Measurements from ENCODE around the gene EIF4A3.

The EIF4A3 gene

DNA sequence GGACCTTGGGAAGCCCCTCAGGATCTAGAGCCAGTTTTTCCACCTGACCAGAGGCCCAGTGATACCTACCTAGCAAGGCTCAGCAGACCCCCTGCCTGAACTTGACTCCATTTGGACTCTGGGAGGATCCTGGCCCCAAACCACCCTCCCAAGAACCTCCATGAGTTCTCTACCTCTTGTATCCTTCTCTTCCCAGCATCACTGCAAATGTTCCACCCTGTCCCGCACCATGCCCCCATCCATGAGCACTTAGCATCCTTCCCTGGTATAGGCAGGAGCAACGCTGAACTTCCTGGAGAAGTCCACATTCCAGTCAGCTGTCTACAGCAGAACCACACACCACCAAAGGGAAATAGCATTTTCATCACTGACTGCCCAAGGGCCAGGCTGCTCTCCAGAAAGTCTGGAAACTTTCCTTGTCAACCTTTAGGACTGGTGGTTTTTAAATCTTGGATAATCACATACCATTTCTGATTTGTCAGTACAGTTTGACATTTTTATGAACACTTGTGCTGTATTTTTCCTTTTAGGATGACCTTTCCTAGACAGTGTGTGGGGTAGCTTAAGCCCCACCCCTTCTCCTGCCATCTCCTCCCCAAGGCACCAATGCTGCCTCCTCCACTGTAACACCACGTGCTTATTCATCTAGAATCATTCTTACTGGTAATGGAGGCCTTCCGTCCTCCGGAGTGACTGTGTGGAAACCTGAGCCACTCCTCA is 13.9 kb downstream of the EIF4A3 start:
- DNase-seq, result no peak

DNA sequence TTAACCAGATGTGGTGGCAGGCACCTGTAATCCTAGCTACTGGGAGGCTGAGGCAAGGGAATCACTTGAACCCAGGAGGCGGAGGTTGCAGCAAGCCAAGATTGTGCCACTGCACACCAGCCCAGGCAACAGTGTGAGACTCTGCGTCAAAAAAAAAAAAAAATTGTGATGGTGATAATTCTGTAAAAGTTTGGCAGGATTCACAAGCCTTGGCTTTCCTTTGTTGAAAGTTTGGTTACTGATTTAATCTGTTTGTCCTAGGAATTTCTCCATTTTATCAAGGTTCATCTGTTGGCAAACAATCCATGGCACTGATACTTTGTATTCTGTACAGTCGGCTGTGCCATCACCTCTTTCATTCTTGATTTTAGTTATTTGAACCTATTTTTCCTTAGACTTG is 15.9 kb downstream of the EIF4A3 start:
- DNase-seq, result no peak

GRCh38 chr17:80129006-80129565 is 17.8 kb downstream of the EIF4A3 start:
- no peak for DNase-seq

GRCh38 chr17:80126449-80126715 is 20.5 kb downstream of the EIF4A3 start:
- DNase-seq, result no peak

- DNase-seq, result no peak
Observed at GRCh38 chr17:80125656-80126448, 21.1 kb downstream of the EIF4A3 start.

GRCh38 chr17:80124351-80124981 is 22.5 kb downstream of the EIF4A3 start:
- no peak for DNase-seq

- no peak for DNase-seq
Observed at GRCh38 chr17:80123791-80124190, 23.1 kb downstream of the EIF4A3 start.

DNA sequence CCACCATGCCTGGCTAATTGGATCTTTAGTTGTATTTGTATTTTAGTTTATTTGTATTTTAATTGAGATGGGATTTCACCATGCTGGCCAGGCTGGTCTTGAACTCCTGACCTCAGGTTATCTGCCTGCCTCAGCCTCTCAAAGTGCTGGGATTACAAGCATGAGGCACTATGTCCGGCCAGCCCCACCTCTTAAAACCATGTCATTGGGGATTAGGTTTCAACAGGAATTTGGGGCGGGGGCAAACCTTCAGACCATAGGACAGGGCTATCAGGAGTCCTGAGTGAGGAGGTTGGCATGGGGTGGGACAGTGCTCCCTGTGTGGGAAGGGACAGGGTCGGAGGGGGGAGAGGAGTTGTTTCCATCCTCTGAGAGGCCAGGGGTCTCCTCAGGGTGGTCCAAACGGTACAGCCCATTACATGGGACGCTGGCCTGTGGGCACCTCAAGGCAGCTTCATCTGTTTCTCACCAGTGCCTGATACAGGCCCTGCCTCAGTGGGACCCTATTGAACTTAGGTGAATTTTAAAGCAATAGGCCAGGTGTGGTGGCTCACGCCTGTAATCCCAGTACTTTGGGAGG is 23.9 kb downstream of the EIF4A3 start:
- no peak for DNase-seq

DNA sequence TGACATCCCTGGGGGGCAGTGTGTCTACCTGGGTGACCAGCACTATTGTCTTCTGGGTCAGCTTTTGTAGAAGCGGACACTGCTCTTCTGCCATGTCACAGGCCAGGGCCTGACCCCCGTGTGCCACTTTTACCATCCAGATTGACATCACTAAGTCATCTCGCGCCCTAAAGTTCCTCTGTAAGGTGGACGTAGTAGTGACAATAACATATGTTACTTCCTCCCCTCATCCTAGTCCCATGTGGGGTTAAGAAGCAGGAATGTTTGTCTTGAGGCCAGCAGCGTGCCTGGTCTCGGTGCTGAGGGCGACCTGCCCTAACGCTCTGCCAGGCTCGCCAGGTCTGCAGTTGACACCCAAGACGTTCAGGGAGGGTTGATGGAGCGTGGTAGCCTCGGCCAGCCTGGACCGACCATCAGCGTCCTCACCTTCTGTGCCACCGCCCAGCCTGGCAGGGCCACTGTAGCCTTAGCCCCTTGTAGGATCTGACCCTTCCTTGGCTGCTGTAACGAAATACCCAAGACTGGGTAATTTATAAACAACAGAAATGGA is 24.8 kb downstream of the EIF4A3 start:
- DNase-seq, result no peak

- no peak for DNase-seq
Observed at GRCh38 chr17:80119839-80120238, 27.1 kb downstream of the EIF4A3 start.

GRCh38 chr17:80119271-80119791 is 27.6 kb downstream of the EIF4A3 start:
- no peak for DNase-seq

- no peak for DNase-seq
Observed at GRCh38 chr17:80118601-80119270, 28.2 kb downstream of the EIF4A3 start.

DNA sequence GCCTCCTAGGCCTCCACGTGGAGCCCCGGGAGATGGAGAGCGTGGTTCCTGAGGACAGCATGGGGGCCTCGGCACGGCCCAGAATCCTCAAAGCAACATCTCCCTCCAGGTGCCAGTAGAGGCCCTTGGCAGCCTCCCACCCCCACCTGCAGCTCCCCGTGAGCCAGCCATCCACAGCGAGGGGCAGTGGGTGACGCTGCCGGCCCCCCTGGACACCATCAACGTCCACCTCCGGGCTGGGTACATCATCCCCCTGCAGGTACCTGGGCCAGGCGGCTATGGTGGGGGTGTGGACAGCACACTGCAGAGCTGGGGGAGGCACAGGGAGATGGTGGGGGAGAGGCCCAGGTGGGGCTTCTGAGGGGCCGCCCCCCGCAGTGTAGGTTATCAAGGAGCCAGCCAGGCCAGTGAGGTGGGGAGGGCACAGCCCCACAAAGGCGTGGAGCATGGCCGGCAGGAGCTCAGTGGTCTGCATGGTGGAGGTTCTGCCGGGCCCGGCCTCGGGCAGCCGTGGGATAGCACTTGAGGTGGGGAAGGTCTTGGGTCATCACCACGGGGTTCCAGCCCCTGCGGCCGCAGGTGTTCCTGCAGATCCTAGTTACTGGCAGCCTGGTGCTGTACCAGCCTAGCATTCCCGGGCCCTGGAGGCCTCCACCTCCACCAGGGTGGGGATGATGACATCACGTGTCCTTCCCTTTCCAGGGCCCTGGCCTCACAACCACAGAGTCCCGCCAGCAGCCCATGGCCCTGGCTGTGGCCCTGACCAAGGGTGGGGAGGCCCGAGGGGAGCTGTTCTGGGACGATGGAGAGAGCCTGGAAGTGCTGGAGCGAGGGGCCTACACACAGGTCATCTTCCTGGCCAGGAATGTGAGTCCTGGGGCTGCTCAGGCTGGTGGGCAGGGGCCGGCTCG is 29.2 kb downstream of the EIF4A3 start:
- no peak for DNase-seq

DNA sequence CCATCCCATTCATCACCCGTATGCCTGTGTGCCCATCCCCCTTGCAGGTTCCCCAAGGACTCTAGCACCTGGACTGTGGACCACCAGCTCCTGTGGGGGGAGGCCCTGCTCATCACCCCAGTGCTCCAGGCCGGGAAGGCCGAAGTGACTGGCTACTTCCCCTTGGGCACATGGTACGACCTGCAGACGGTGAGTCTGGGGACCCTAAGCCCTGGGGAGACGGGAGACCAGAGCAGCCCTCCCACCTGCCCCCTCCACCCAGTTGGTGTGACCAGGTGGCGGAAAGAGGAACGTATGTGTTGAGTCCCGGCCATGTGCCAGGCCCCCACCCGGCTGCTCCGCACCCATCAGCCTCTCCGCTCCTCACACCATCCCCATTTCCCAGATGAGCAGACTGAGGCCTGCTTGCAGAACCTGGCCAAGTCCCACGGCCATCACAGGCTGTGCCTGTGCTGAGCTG is 30.0 kb downstream of the EIF4A3 start:
- DNase-seq, result no peak

- no peak for DNase-seq
Observed at GRCh38 chr17:80116276-80116920, 30.5 kb downstream of the EIF4A3 start.

DNA sequence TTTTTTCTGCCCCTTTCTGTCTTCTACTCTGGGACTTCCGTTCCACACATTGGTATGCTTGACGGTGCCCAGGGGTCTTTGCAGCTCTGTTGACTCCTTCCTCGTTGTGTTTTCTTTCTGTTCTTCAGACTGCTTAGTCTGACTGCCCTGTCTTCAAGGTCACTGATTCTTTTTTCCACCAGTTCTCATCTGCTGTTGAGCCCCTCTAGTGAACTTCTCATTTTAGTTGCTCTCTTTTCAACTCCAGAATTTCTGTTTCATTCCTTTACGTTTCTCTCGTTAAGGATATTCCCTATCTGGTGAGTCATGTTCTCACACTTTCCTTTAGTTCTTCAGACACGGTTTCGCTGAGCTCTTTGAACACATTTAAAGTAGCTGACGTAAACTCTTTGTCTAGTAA is 31.8 kb downstream of the EIF4A3 start:
- no peak for DNase-seq

- no peak for DNase-seq
Observed at GRCh38 chr17:80114758-80115157, 32.2 kb downstream of the EIF4A3 start.

GRCh38 chr17:80113033-80113484 is 33.9 kb downstream of the EIF4A3 start:
- no peak for DNase-seq

DNA sequence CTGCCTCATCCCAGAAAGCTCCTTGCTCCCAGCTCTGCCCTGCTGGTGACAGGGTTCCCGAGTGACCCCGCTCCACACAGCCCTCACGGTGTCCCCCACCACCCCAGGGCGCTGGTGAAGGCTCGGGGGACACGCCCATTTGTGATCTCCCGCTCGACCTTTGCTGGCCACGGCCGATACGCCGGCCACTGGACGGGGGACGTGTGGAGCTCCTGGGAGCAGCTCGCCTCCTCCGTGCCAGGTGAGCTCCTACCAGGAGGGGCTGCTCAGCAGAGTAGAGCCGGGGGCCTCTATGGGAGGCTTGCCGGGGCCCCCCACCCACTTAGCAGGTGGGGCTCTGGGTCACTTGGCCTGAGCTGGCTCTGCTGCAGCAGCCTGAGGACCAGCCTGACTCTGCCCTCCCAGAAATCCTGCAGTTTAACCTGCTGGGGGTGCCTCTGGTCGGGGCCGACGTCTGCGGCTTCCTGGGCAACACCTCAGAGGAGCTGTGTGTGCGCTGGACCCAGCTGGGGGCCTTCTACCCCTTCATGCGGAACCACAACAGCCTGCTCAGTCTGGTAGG is 34.4 kb downstream of the EIF4A3 start:
- no peak for DNase-seq
